ENCODE measurements around the gene TMEM89. TPM values are rescaled to one million over a fixed set of nuclear protein-coding genes. Genes with fewer than 3 reads are reported as not detected.

The TMEM89 gene
- total and polyA plus RNA-seq, 2 of the 13 experiments (the other 11 are each of a cell fraction or from before 2014, with no cell fraction given) = 0.31 to 0.59 TPM

GRCh38 chr3:48635222-48636021 lies 13.9 kb upstream of the TMEM89 start, which contains the start of gene SLC26A6 (continued):
- TF ChIP-seq ZBTB14 (CRISPR knock-in tag; IDR thresholded peaks at IDR 0.05) (peak; percentile 54), ASH2L (IDR thresholded peaks at IDR 0.05; ENCODE audit: insufficient read length, low read depth, low read length) (peak; percentile 57), PPARG (CRISPR knock-in tag; conservative IDR thresholded peaks at IDR 0.05) (no peak), ZNF670 (CRISPR knock-in tag; IDR thresholded peaks at IDR 0.05; ENCODE audit: borderline replicate concordance) (peak; percentile 88), YEATS2 (CRISPR knock-in tag; IDR thresholded peaks at IDR 0.05; ENCODE audit: borderline replicate concordance) (peak; percentile 21; the same call in 1 of the 2 replicates), CSRNP2 (CRISPR knock-in tag; conservative IDR thresholded peaks at IDR 0.05; ENCODE audit: low read depth) (no peak; the same call in 1 of the 2 replicates), ZNF615 (CRISPR knock-in tag; IDR thresholded peaks at IDR 0.05; ENCODE audit: borderline replicate concordance) (0 out of 2 replicates have a peak, but pooled peaks have one; percentile 60), SP4 (CRISPR knock-in tag; IDR thresholded peaks at IDR 0.05) (peak; percentile 97), ZNF678 (CRISPR knock-in tag; IDR thresholded peaks at IDR 0.05) (no peak), GPBP1L1 (CRISPR knock-in tag; IDR thresholded peaks at IDR 0.05) (no peak), SNAI1 (CRISPR knock-in tag; IDR thresholded peaks at IDR 0.05; ENCODE audit: borderline replicate concordance) (no peak; the same call in 1 of the 2 replicates), CBFB (CRISPR knock-in tag; IDR thresholded peaks at IDR 0.05) (0 out of 2 replicates have a peak, but pooled peaks have one; percentile 34), ZC3H13 (CRISPR knock-in tag; IDR thresholded peaks at IDR 0.05) (peak; percentile 94), ZFP82 (CRISPR knock-in tag; IDR thresholded peaks at IDR 0.05; ENCODE audit: borderline replicate concordance) (peak; percentile 52; the same call in 1 of the 2 replicates), ZNF574 (CRISPR knock-in tag; IDR thresholded peaks at IDR 0.05) (peak; percentile 95), TRAFD1 (CRISPR knock-in tag; IDR thresholded peaks at IDR 0.05; ENCODE audit: borderline replicate concordance) (no peak; the same call in 1 of the 2 replicates), ZNF878 (CRISPR knock-in tag; IDR thresholded peaks at IDR 0.05) (no peak; the same call in 1 of the 2 replicates), DBP (CRISPR knock-in tag; IDR thresholded peaks at IDR 0.05; ENCODE audit: not compliant biosample characterization) (no peak)
